Inferior parietal cortex (tissue), 1 donor: ENCODE measurements around the gene NDOR1.

ENCODE experiments used
- DNase-seq: peaks from one replicate; pipeline ENCODE4 v3.0.0-alpha.2; 2016; ENCODE audit errors: extremely low spot score

Gene NDOR1

DNA sequence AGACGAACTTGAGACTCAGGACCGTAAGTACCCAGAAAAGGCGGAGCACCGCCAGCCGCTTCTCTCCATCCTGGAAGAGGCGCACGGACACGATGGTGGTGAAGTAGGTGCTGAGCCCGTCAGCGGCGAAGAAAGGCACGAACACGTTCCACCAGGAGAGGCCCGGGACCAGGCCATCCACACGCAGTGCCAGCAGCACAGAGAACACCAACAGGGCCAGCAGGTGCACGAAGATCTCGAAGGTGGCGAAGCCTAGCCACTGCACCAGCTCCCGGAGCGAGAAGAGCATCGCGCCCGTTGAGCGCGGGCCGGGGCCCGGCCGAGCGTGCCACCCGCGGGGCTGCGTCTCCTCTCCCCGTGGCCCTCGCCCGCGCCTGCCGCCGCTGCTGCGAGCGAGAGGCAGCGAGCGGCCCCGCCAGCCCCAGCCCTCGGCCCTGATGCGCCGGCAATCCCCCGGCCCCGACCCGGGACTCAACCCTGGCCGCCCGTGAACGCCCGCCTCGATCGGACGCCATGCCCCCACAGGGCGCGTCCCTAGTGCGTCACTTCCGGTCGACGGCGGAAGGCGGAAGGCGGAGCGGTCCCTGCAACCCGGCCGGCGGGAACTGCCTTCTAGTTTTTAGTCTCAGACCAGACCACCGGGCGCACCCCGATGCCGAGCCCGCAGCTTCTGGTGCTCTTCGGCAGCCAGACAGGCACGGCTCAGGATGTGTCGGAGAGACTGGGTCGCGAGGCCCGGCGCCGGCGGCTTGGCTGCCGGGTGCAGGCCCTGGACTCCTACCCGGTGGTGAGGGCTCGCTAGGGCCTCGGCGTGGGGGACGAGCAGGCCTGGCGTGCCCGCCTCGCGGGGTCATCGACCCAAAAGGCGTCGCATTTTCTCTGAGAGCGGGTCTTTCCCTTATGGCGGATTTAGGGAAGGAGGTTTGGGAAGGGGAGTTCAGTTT is at the start of gene NDOR1, which contains the start of gene TMEM203:
Gene NDOR1 (plus strand): TSS at position 575 of the 944 bp plus-strand sequence. CDS start 78 bp downstream, at position 653.
Gene TMEM203 (minus strand): TSS at position 523 of the 944 bp plus-strand sequence. CDS start 234 bp downstream, at position 289.
- peak; percentile 96 for DNase-seq

GRCh38 chr9:137156567-137157375 is 48.7 kb upstream of the NDOR1 start:
- no peak for DNase-seq

DNA sequence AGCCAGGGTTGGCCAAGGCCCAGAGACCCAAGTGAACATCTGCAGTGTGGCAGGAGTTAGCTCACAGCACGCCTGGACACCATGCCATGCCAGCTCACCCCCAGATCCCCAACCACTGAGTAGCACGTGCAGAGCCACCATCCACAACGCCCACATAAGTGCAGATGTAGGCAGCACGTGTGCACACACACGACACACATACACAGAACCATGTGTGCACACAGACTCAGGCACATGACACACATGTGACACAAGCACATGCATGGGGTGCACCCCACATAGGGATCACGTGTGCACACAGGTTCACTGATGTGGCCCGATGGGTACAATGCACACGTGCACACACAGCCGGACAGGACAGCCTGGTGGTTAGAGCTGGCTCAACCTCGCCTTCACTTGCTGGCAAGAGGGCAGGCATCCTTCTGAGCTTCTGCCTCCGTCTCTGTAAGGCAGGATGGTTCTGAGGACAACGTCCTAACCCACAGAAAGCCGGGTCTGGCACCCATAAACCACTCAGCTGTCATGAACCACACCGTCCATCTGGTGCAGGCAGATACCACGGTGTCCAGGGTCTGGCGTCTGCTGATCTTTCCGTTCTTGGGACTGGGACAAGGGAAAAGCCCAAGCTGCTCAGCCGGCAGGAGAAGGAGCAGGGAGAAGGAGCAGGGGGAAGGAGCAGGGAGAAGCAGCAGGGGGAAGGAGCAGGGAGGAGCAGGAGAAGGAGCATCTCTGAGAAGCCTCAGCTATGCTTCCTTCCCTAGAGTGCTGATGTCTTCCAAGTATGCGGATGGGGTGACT is 47.7 kb upstream of the NDOR1 start:
- no peak for DNase-seq

- no peak for DNase-seq
Observed at GRCh38 chr9:137158625-137159024, 46.9 kb upstream of the NDOR1 start.

DNA sequence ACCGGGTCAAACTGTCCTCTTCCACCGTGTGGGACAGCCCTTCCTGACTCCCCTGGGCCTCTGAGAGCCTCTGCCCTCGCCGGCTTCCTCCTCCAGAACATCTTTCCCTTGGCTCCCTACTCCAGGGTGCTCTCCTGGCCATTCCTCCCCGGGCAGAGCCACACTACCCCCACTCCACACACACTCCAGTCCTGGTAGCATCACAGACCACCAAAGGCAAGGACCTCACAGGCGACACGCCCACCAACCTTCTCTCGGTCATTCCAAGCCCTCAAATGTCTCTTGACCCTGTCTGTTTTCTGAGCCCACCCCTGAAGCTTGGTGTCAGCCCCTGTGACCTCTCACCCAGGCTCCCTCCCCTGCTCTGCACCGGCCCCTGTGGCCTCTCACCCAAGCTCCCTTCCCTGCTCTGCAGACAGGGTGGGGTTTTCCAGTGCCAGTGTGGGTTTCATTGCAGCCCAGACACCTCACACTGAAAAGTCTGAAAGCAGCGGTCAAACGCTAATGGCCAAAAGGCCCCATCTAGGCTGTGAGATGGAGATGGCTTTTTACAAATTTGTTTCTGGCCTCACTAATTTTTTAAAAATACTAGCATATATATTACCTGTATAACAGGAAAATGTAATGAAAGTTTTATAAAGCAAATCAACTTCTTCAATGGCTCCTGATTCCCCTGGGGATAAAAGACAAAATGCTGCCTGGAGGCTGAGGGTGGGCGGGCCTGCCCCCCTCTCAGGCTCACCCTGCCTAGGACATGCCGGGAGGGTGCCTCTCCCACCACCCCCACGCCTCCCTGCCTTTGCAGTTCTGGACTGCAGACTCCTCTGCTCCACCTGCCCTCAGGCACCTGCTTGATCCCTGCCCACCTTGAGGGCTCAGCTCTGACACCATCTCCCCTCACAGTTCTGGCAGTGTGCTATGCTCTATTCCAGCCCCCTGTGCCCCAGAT is 46.1 kb upstream of the NDOR1 start:
- DNase-seq: no peak

DNA sequence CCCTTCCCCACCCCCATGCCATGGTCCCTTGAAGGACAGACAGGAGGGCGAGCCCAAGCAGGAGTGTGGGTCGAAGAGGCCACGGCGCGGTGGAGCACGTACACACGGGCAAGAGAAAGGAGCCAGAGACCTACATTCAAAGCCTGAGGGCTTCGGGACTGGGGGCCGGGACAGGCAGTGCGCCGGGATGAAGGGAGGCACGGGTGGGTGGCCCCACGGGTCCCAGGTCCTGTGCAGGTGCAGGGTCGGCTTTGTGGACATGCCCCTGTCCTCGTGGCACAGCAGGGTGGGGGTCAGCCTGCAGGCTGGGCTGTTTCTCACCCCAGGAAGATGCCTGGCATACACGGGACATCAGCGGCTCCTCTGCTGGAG is 45.5 kb upstream of the NDOR1 start:
- DNase-seq: no peak

GRCh38 chr9:137160716-137161557 is 44.6 kb upstream of the NDOR1 start:
- no peak for DNase-seq

GRCh38 chr9:137161558-137162486 is 43.7 kb upstream of the NDOR1 start:
- no peak for DNase-seq

GRCh38 chr9:137162505-137163364 is 42.8 kb upstream of the NDOR1 start:
- no peak for DNase-seq

- no peak for DNase-seq
Observed at GRCh38 chr9:137163365-137163715, 42.2 kb upstream of the NDOR1 start.

DNA sequence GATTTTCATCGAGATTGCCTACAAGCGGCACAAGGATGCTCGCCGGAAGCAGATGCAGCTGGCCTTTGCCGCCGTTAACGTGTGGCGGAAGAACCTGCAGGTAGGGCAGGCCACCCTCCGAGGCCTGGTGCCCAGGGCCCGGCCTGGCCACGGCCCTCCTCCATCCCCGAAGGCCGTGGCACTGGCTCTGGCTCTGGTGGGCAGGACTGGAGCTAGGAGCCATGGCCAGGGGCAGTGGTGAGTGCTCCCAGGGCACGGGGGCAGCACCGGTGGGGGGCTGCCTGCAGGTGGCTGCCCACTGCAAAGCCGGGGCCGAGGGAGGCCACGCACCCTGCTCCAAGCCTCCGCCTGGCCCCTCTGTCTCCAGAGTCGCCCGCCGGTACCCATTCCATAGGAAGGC is 41.7 kb upstream of the NDOR1 start:
- no peak for DNase-seq

DNA sequence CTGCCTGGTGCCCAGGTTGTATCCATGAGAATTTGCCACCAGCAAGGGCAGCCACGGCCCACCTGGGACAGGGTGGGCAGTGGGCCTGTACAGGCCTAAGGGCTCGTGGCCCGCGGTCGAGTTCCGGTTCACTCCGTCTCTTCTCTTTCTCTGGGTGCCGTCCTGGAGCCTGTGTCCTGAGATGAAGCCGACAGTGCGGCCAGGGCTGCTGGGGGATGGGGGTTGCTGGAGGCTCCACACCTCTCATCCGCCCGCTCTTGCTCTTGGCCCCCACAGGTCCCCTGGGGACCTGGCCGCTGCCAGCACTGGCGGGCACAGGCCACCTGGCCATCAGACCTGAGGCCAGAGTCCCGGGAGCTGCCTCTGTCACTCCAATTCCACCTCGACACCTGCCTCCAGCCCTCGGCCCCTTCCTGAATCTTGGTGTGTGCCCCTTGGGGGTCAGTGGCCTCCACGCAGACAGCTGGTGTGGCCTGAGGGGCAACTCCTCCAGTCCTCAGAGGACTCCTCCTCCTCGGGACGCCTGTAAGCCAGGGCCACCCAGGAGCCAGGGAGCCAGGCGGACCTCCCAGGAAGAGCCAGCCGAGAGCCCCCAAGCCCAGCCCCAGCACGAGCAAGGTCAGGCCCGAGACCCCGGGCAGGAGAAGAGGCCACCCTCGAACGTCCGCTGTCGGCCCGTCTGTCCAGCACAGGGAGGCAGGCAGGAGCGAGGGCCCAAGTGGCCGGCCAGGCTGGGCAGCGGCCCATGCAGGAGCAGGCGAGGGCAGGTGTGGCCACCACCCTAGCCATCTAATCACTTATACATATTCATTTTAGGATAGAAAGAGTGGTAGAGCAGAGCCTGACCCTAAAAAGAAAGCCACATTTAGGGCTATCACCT is 40.9 kb upstream of the NDOR1 start:
- DNase-seq: no peak

GRCh38 chr9:137165250-137165836 is 40.2 kb upstream of the NDOR1 start:
- no peak for DNase-seq

GRCh38 chr9:137166380-137167229 is 38.9 kb upstream of the NDOR1 start:
- DNase-seq: no peak

DNA sequence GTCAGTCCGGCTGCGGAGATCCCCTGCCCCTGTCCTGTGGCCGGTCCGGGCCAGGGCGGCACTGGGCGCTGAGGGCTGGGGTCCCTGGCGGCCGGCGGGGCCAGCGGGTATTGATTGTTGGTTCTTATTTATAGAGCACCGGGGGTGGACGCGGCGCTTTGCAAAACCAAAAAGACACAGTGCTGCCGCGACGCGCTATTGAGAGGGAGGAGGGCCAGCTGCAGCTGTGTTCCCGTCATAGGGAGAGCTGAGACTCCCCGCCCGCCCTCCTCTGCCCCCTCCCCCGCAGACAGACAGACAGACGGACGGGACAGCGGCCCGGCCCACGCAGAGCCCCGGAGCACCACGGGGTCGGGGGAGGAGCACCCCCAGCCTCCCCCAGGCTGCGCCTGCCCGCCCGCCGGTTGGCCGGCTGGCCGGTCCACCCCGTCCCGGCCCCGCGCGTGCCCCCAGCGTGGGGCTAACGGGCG is 38.2 kb upstream of the NDOR1 start:
- DNase-seq: no peak
